ENCODE data around the gene PFKFB4.

The PFKFB4 gene

GRCh38 chr3:48555949-48556795 is 431 bp downstream of the PFKFB4 start (continued):
- TF ChIP-seq PATZ1 (tag by site-specific recombination; IDR thresholded peaks at IDR 0.05), result peak; percentile 10; the same call in 1 of the 2 replicates
- TF ChIP-seq ZNF701 (tag by site-specific recombination; IDR thresholded peaks at IDR 0.05), result no peak
- no peak for TF ChIP-seq ZNF214 (tag by site-specific recombination; IDR thresholded peaks at IDR 0.05; ENCODE audit: borderline replicate concordance)
- TF ChIP-seq ZBTB49 (tag by site-specific recombination; IDR thresholded peaks at IDR 0.05; ENCODE audit: low read depth), result no peak
- TF ChIP-seq ZNF398 (tag by site-specific recombination; IDR thresholded peaks at IDR 0.05), result peak; percentile 41; the same call in 1 of the 2 replicates
- no peak for TF ChIP-seq KLF9 (tag by site-specific recombination; IDR thresholded peaks at IDR 0.05; ENCODE audit: low read depth)
- no peak for TF ChIP-seq ZNF629 (tag by site-specific recombination; IDR thresholded peaks at IDR 0.05)
- peak; percentile 31; the same call in 1 of the 2 replicates for TF ChIP-seq IKZF3 (tag by site-specific recombination; IDR thresholded peaks at IDR 0.05)
- TF ChIP-seq KLF16 (tag by site-specific recombination; IDR thresholded peaks at IDR 0.05), result no peak
- TF ChIP-seq GFI1B (tag by site-specific recombination; IDR thresholded peaks at IDR 0.05), result no peak
- TF ChIP-seq ZSCAN5A (tag by site-specific recombination; IDR thresholded peaks at IDR 0.05), result no peak
- TF ChIP-seq ZXDB (tag by site-specific recombination; IDR thresholded peaks at IDR 0.05), result no peak
- TF ChIP-seq PRDM1 (tag by site-specific recombination; IDR thresholded peaks at IDR 0.05), result no peak
- TF ChIP-seq ZNF292 (tag by site-specific recombination; IDR thresholded peaks at IDR 0.05; ENCODE audit: borderline replicate concordance, low read depth), result no peak
- no peak for TF ChIP-seq ZNF274 (IDR thresholded peaks at IDR 0.05; ENCODE audit: low read length)
- TF ChIP-seq ZNF274 (tag by site-specific recombination; IDR thresholded peaks at IDR 0.05; ENCODE audit: borderline replicate concordance), result no peak

- POLR2A ChIA-PET, result interaction anchor here (0.5 to 1.0 kb wide), 2 partner anchors 47 to 116 kb away, joined by 3 to 4 read pairs; partner anchors contain the start of gene CCDC51
- H3K4me1 ChIP-seq (ENCODE audit: control insufficient read depth, insufficient read depth, low read length), result no peaks in the 10 kb centered on the region
Observed at GRCh38 chr3:48555231-48555948, 1.2 kb downstream of the PFKFB4 start.

More at GRCh38 chr3:48555231-48555948, 1.2 kb downstream of the PFKFB4 start:
- CTCF ChIA-PET, result interaction anchor here (0.5 to 3.0 kb wide), 4 partner anchors 8 to 120 kb away, joined by 3 to 15 read pairs (median 6); no protein-coding TSS in a partner anchor
- 0 out of 2 replicates have a peak, but pooled peaks have one; percentile 55 for TF ChIP-seq ZNF362 (tag by site-specific recombination; IDR thresholded peaks at IDR 0.05)
- no peak for TF ChIP-seq ZNF394 (tag by site-specific recombination; IDR thresholded peaks at IDR 0.05; ENCODE audit: borderline replicate concordance)
- TF ChIP-seq KLF9 (tag by site-specific recombination; IDR thresholded peaks at IDR 0.05; ENCODE audit: low read depth), result no peak
- TF ChIP-seq ZNF311 (tag by site-specific recombination; IDR thresholded peaks at IDR 0.05; ENCODE audit: borderline replicate concordance), result no peak
- no peak for TF ChIP-seq ZNF146 (tag by site-specific recombination; IDR thresholded peaks at IDR 0.05)
- no peak overlapping the region for H3K27ac ChIP-seq (ENCODE audit: extremely low read depth, low read depth, low read length)
- no peaks in the 10 kb centered on the region for H3K36me3 ChIP-seq (ENCODE audit: control insufficient read depth in 2 of 2, insufficient read depth in 1 of 2, low read length in 2 of 2)
- H3K4me3 ChIP-seq (ENCODE audit: low read depth, low read length), result no peak overlapping the region
- no peaks in the 10 kb centered on the region for H3K9me3 ChIP-seq (ENCODE audit: control insufficient read depth, insufficient read depth, low read depth, low read length)
